ENCODE results near the gene NEIL3.

GRCh38 chr4:177401658-177402273 lies 92.1 kb downstream of the NEIL3 start:
- no peak for TF ChIP-seq POLR2AphosphoS5 (IDR thresholded peaks at IDR 0.05; ENCODE audit: borderline replicate concordance, low read depth, low read length)
- no peak for TF ChIP-seq EZH2 (IDR thresholded peaks at IDR 0.05)
- no peak for TF ChIP-seq FOXP2 (optimal IDR thresholded peaks at IDR 0.05; ENCODE audit: control extremely low read depth, extremely low read length, insufficient read depth)

All from SK-N-MC (cell line).